DND-41 (cell line): ENCODE results near the gene PARVB.

Source experiments
- ATAC-seq: fragments of 200-7000 bp; cut with Tn5 transposase; 3 replicates; pipeline ENCODE4 v1.9.1; 2021; ENCODE audit warnings: low read depth; ENCODE audit not compliant: insufficient read depth
- DNase-seq: peaks from one replicate; pipeline ENCODE4 v3.0.0-alpha.2; 2020
- H2AFZ ChIP-seq: 2 replicates; pipeline ENCODE4 v1.6.0; 2012; ENCODE audit warnings: low read depth, low read length
- H3K27ac ChIP-seq: 2 replicates; pipeline ENCODE4 v1.5.1; 2012; ENCODE audit warnings: low read length, inconsistent platforms
- H3K27me3 ChIP-seq: fragments of 200-600 bp; sonication (generic); 2 replicates; pipeline ENCODE4 v1.6.0; 2012; ENCODE audit warnings: low read length, mild to moderate bottlenecking, inconsistent platforms; ENCODE audit not compliant: insufficient read depth, poor library complexity
- H3K36me3 ChIP-seq: 2 replicates; pipeline ENCODE4 v1.5.1; 2012; ENCODE audit warnings: low read length, inconsistent platforms; ENCODE audit not compliant: insufficient read depth
- H3K4me1 ChIP-seq: 2 replicates; pipeline ENCODE4 v1.5.1; 2012; ENCODE audit warnings: mild to moderate bottlenecking, low read length; ENCODE audit not compliant: insufficient read depth
- H3K4me2 ChIP-seq: 2 replicates; pipeline ENCODE4 v1.6.0; 2012; ENCODE audit warnings: mild to moderate bottlenecking, moderate library complexity, low read length, inconsistent platforms; ENCODE audit not compliant: insufficient read depth
- H3K4me3 ChIP-seq, 2 experiments: fragments of 200-600 bp in 1 of 2; shearing (Covaris generic) in 1 of 2; 2 replicates each; pipeline ENCODE4 v1.5.1; 2012 to 2016; ENCODE audit warnings: inconsistent platforms in 2 of 2, low read length in 2 of 2, mild to moderate bottlenecking in 2 of 2, low read depth in 1 of 2, moderate library complexity in 1 of 2
- H3K79me2 ChIP-seq: 2 replicates; pipeline ENCODE4 v1.6.0; 2012; ENCODE audit warnings: low read length, inconsistent platforms; ENCODE audit not compliant: insufficient read depth
- H3K9ac ChIP-seq: 2 replicates; pipeline ENCODE4 v1.6.0; 2012; ENCODE audit warnings: low read depth, mild to moderate bottlenecking, inconsistent platforms, low read length, moderate library complexity
- H3K9me3 ChIP-seq: 2 replicates; pipeline ENCODE4 v1.5.1; 2012; ENCODE audit warnings: low read length, moderate library complexity, mild to moderate bottlenecking, inconsistent platforms; ENCODE audit not compliant: insufficient read depth, severe bottlenecking
- H4K20me1 ChIP-seq: 2 replicates; pipeline ENCODE4 v1.6.0; 2012; ENCODE audit warnings: low read length; ENCODE audit not compliant: insufficient read depth
- EZH2 ChIP-seq: IDR thresholded peaks from 3 replicates; pipeline ENCODE4 v1.6.1; 2012; ENCODE audit warnings: borderline replicate concordance, low read depth, mild to moderate bottlenecking, moderate library complexity, low read length, inconsistent platforms; ENCODE audit not compliant: severe bottlenecking
- TF ChIP-seq, protein P1 (sequence below): IDR thresholded peaks from 2 replicates; pipeline ENCODE4 v1.5.1; 2012; ENCODE audit warnings: borderline replicate concordance, low read length, moderate library complexity, mild to moderate bottlenecking; ENCODE audit not compliant: poor library complexity, severe bottlenecking; ENCODE audit errors: extremely low read depth

PARVB gene

DNA sequence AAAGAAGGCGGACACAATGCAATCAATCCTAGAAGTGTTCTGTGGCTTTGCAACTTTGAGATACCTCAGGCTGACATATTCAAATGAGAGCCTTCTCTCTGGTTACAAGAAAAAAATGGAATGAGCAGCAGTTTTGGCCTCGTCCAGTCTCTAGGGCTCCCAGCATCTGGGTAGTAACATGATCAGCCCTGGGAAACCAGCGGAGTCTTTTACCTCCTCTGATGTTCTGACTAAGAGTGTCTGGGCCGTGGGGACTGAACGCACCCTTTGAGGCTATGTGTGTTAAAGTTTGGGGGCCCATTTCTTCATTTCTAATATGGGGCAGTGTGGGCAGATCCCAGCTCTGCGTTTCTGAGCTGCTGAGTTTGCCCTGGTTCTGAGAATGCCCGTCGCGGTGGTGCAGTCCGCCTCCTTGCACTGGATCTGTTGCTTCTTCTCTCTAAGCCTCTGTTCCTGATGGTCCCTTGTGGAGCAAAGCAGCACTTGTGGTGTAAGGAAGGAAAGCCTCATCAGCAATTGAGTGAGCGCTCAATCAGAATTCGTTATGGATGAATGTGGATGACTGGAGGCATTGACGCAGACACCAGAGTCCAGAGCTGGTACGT is 8.1 kb downstream of the PARVB start:
- Histone ChIP-seq H3K9ac (no peak overlapping the region), H3K27ac (no peak overlapping the region), H3K79me2 (no peaks in the 10 kb centered on the region), H4K20me1 (no peaks in the 10 kb centered on the region), H3K4me2 (no peak overlapping the region), H3K36me3 (no peaks in the 10 kb centered on the region), H2AFZ (no peak overlapping the region), H3K4me3 (no peak overlapping the region), H3K27me3 (no peaks in the 10 kb centered on the region), H3K9me3 (no peaks in the 10 kb centered on the region), H3K4me1 (no peaks in the 10 kb centered on the region)
- no peak for DNase-seq
- ATAC-seq = no peak
- TF ChIP-seq, protein P1, sequence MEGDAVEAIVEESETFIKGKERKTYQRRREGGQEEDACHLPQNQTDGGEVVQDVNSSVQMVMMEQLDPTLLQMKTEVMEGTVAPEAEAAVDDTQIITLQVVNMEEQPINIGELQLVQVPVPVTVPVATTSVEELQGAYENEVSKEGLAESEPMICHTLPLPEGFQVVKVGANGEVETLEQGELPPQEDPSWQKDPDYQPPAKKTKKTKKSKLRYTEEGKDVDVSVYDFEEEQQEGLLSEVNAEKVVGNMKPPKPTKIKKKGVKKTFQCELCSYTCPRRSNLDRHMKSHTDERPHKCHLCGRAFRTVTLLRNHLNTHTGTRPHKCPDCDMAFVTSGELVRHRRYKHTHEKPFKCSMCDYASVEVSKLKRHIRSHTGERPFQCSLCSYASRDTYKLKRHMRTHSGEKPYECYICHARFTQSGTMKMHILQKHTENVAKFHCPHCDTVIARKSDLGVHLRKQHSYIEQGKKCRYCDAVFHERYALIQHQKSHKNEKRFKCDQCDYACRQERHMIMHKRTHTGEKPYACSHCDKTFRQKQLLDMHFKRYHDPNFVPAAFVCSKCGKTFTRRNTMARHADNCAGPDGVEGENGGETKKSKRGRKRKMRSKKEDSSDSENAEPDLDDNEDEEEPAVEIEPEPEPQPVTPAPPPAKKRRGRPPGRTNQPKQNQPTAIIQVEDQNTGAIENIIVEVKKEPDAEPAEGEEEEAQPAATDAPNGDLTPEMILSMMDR = no peak
- no peak for TF ChIP-seq EZH2

GRCh38 chr22:44033287-44033686 is 9.2 kb downstream of the PARVB start:
- no peak for DNase-seq
- H3K27me3 ChIP-seq = peaks cover 2% of the 10 kb centered on the region
- ATAC-seq = no peak

DNA sequence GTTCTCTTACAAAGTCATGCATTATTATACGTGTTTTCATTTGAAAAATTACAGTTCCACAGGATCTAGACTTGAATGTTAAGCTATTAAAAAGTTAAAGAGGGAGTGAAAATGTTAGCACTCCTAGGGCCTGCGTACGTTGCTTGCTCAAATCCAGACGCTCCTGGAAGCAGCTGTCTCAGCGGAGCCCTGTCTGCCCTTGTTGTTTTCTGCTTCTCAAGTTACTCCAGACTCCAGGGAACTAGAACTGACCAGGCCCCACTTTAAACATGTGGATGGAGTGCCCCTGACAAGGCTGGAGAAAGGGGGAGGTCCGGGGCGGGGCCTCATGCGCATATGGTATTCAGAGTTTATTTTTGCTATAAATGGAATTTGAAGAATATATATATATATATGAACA is 9.6 kb downstream of the PARVB start:
- no peak for ATAC-seq
- Histone ChIP-seq H3K27me3 (peaks cover 2% of the 10 kb centered on the region), H3K4me1 (no peaks in the 10 kb centered on the region), H3K27ac (no peak overlapping the region), H3K9me3 (no peaks in the 10 kb centered on the region), H2AFZ (no peak overlapping the region), H3K9ac (no peak overlapping the region), H3K4me2 (no peak overlapping the region), H3K79me2 (no peaks in the 10 kb centered on the region), H3K4me3 (no peak overlapping the region), H3K36me3 (no peaks in the 10 kb centered on the region), H4K20me1 (no peaks in the 10 kb centered on the region)
- DNase-seq = no peak
- TF ChIP-seq, protein P1 = no peak
- no peak for TF ChIP-seq EZH2

More at GRCh38 chr22:44033287-44033686, 9.2 kb downstream of the PARVB start:
- H2AFZ ChIP-seq = no peak overlapping the region
- H3K36me3 ChIP-seq = no peaks in the 10 kb centered on the region
- no peaks in the 10 kb centered on the region for H4K20me1 ChIP-seq
- TF ChIP-seq EZH2 = no peak
- TF ChIP-seq, protein P1 = no peak
- H3K4me3 ChIP-seq = no peak overlapping the region
- no peaks in the 10 kb centered on the region for H3K9me3 ChIP-seq
- H3K9ac ChIP-seq = no peak overlapping the region
- no peak overlapping the region for H3K4me2 ChIP-seq
- H3K27ac ChIP-seq = no peak overlapping the region
- H3K79me2 ChIP-seq = no peaks in the 10 kb centered on the region
- H3K4me1 ChIP-seq = no peaks in the 10 kb centered on the region
